ENCODE results near the gene OBSCN.
"Not testable (repeated sequence)": the region's sequence is repeated elsewhere in the genome, so short reads cannot be mapped to it uniquely, and the experiment has no call there.

OBSCN gene

GRCh38 chr1:228249513-228250305 is 41.9 kb downstream of the OBSCN start:
- no peaks in the 10 kb centered on the region for H3K4me1 ChIP-seq
- no peak overlapping the region for H3K4me3 ChIP-seq (ENCODE audit: low read depth, low read length)
- no peaks in the 10 kb centered on the region for H3K27me3 ChIP-seq
- H3K9me3 ChIP-seq, result no peaks in the 10 kb centered on the region
- 0 out of 2 replicates have a peak, but pooled peaks cover 3% of the 10 kb centered on the region for H3K36me3 ChIP-seq
- TF ChIP-seq CTCF (IDR thresholded peaks at IDR 0.05; ENCODE audit: low read depth, low read length), result no peak
- no peak for DNase-seq

- not testable (repeated sequence) for H3K9me3 ChIP-seq; H3K4me3 ChIP-seq (ENCODE audit: low read depth, low read length); H3K27me3 ChIP-seq; H3K36me3 ChIP-seq; H3K4me1 ChIP-seq; DNase-seq
These were observed 44.6 kb downstream of the OBSCN start for GRCh38 chr1:228252476-228252875.

- no peak for TF ChIP-seq CTCF (IDR thresholded peaks at IDR 0.05; ENCODE audit: low read depth, low read length)
- Histone ChIP-seq H3K4me3 (ENCODE audit: low read depth, low read length) (no peak overlapping the region), H3K36me3 (no peaks in the 10 kb centered on the region), H3K27me3 (no peaks in the 10 kb centered on the region), H3K9me3 (no peaks in the 10 kb centered on the region), H3K4me1 (no peaks in the 10 kb centered on the region)
- no peak for DNase-seq
These were observed 49.0 kb downstream of the OBSCN start for GRCh38 chr1:228256626-228257375.

- Histone ChIP-seq H3K36me3 (no peaks in the 10 kb centered on the region), H3K27me3 (no peaks in the 10 kb centered on the region), H3K9me3 (no peaks in the 10 kb centered on the region), H3K4me1 (no peaks in the 10 kb centered on the region), H3K4me3 (ENCODE audit: low read depth, low read length) (no peak overlapping the region)
- no peak for TF ChIP-seq CTCF (IDR thresholded peaks at IDR 0.05; ENCODE audit: low read depth, low read length)
- no peak for DNase-seq
These were observed 50.6 kb downstream of the OBSCN start for GRCh38 chr1:228258486-228258885.

GRCh38 chr1:228259368-228259894 is 51.6 kb downstream of the OBSCN start:
- Histone ChIP-seq H3K4me3 (ENCODE audit: low read depth, low read length) (no peak overlapping the region), H3K36me3 (no peaks in the 10 kb centered on the region), H3K4me1 (no peaks in the 10 kb centered on the region), H3K9me3 (no peaks in the 10 kb centered on the region), H3K27me3 (no peaks in the 10 kb centered on the region)
- no peak for TF ChIP-seq CTCF (IDR thresholded peaks at IDR 0.05; ENCODE audit: low read depth, low read length)
- DNase-seq, result no peak

- no peaks in the 10 kb centered on the region for H3K4me1 ChIP-seq
- 0 out of 2 replicates have a peak, but pooled peaks have one; percentile 8 for TF ChIP-seq CTCF (IDR thresholded peaks at IDR 0.05; ENCODE audit: low read depth, low read length)
- DNase-seq, result no peak
- no peaks in the 10 kb centered on the region for H3K27me3 ChIP-seq
- H3K4me3 ChIP-seq (ENCODE audit: low read depth, low read length), result no peak overlapping the region
- no peaks in the 10 kb centered on the region for H3K36me3 ChIP-seq
- H3K9me3 ChIP-seq, result no peaks in the 10 kb centered on the region
These were observed 52.1 kb downstream of the OBSCN start for GRCh38 chr1:228259951-228260350.
